Measurements from ENCODE around the gene DCD.

The DCD gene

GRCh38 chr12:54606556-54606955 is 41.6 kb downstream of the DCD start:
- DNase-seq (ENCODE audit: low read depth in 2 of 2) = no peak

GRCh38 chr12:54605138-54605970 is 42.8 kb downstream of the DCD start:
- no peak for DNase-seq (ENCODE audit: low read depth in 2 of 2)

GRCh38 chr12:54604436-54604835 is 43.7 kb downstream of the DCD start:
- no peak for DNase-seq (ENCODE audit: low read depth in 2 of 2)

- no peak for DNase-seq (ENCODE audit: low read depth in 2 of 2)
Measured at GRCh38 chr12:54603872-54604271, 44.3 kb downstream of the DCD start.

DNA sequence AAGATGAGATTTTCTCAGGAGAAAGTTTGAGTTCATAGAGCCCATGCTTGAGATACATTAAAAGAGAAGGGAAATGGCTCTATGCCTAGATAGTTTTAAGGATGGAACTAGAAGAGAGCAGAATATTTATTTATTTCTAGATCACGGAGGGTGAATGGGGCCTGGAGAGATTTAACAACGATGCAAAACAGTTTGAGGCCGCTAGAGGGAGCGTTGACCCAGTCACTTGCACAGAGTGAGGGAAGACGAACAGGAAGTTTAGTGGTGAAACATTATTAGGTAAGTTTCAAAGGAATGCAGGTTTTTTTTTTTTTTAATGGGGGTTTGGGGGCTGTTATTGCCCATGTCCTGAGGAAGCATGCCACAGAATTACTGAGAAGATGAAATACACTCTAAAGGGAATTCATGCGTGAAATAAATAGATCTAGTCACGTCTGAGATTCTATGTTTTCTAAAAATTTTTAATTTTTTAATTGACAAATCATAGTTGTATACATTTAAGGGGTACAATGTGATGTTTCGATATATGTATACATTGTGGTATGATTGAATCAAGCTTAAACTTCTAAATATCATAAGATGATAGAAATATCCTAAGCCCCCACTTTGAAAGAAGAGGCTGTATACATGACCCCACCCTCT is 44.9 kb downstream of the DCD start:
- peak; percentile 33 to 34 for DNase-seq (ENCODE audit: low read depth in 2 of 2)

DNA sequence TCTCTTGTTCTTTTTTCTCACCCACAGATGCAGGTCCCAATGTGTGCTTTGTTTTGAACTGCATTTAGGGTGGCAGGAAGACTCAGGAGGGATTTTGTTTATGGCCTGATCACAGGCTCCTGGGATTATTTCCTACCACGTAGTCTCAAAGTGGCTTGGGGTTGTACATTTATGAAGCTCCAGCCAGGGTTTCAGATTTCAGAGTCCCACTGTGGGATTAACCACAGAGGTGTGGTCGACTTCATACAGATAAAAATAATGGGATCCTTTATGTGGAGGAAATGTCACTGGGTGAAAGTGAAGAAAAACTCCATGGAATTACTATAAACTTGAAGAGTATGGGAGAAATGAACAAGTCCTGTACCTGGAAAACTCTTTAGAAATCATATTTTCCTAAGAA is 45.5 kb downstream of the DCD start:
- DNase-seq (ENCODE audit: low read depth in 2 of 2) = no peak

- no peak for DNase-seq (ENCODE audit: low read depth in 2 of 2)
Measured at GRCh38 chr12:54601841-54602240, 46.3 kb downstream of the DCD start.

DNA sequence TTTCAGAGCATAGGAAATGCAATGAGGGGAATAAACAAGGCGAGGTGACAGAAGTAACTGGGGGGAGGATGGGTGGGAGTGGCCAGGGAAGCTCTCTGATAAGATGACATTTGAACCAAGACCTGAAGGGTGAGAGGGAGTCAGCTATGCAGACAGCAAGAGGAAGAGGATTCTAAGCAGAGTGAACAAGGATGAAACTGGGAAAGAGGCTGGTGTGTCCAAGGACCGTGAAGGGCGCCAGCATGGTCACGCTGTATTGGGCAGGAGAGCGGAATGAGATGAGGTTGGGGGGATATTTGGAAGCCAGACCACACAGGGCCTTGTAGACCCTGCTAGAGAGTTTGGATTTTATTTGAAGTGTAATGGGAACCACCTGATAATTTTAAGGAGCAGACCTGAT is 49.2 kb downstream of the DCD start:
- no peak for DNase-seq (ENCODE audit: low read depth in 2 of 2)

- peak; percentile 6 to 29 for DNase-seq (ENCODE audit: low read depth in 2 of 2)
Measured at GRCh38 chr12:54596526-54596946, 51.6 kb downstream of the DCD start.

GRCh38 chr12:54595471-54595870 is 52.7 kb downstream of the DCD start:
- DNase-seq (ENCODE audit: low read depth in 2 of 2) = no peak

Measured in stimulated activated CD8-positive, alpha-beta memory T cell treated with anti-CD3 and anti-CD28 coated beads, Interleukin-7, amount 100 ng/mL, for 1 hour (primary cell).